Activated CD4-positive, alpha-beta T cell treated with anti-CD3 and anti-CD28 coated beads for 24 hours (primary cell): ENCODE results near the gene SIM2.
"Not testable (repeated sequence)": the region's sequence is repeated elsewhere in the genome, so short reads cannot be mapped to it uniquely, and the experiment has no call there.

Source experiments
- DNase-seq, 2 donors: peaks; one replicate each; pipeline ENCODE4 v3.0.0-alpha.2; 2020; ENCODE audit warnings: low read depth in 2 of 2

Gene SIM2, protein sequence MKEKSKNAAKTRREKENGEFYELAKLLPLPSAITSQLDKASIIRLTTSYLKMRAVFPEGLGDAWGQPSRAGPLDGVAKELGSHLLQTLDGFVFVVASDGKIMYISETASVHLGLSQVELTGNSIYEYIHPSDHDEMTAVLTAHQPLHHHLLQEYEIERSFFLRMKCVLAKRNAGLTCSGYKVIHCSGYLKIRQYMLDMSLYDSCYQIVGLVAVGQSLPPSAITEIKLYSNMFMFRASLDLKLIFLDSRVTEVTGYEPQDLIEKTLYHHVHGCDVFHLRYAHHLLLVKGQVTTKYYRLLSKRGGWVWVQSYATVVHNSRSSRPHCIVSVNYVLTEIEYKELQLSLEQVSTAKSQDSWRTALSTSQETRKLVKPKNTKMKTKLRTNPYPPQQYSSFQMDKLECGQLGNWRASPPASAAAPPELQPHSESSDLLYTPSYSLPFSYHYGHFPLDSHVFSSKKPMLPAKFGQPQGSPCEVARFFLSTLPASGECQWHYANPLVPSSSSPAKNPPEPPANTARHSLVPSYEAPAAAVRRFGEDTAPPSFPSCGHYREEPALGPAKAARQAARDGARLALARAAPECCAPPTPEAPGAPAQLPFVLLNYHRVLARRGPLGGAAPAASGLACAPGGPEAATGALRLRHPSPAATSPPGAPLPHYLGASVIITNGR

DNA sequence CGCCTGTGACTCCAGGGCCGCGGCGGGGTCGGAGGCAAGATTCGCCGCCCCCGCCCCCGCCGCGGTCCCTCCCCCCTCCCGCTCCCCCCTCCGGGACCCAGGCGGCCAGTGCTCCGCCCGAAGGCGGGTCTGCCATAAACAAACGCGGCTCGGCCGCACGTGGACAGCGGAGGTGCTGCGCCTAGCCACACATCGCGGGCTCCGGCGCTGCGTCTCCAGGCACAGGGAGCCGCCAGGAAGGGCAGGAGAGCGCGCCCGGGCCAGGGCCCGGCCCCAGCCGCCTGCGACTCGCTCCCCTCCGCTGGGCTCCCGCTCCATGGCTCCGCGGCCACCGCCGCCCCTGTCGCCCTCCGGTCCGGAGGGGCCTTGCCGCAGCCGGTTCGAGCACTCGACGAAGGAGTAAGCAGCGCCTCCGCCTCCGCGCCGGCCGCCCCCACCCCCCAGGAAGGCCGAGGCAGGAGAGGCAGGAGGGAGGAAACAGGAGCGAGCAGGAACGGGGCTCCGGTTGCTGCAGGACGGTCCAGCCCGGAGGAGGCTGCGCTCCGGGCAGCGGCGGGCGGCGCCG is at the start of gene SIM2:
SIM2 (plus strand) TSS at position 135 of the 565 bp plus-strand sequence. CDS start 632 bp downstream, outside the sequence.
- DNase-seq = no peak

DNA sequence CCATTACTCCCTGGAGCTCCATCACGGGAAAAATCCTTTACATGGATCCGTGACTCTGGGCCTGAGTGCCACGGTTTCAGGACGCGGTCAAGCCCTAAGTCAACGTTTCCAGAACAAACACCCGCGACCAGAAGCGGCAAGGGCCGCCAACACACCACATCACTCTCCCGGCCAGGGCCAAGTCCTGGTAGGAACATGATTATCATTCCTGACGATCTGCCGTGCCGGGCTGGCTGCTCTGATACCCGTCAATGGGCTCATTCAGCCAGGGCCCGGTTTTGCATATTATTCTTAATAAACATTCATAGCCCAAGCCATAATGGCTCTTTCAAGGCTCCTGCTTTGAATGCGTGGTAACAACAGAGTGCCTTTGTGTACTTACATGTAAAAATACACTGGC is 44.6 kb upstream of the SIM2 start:
- DNase-seq = no peak

DNA sequence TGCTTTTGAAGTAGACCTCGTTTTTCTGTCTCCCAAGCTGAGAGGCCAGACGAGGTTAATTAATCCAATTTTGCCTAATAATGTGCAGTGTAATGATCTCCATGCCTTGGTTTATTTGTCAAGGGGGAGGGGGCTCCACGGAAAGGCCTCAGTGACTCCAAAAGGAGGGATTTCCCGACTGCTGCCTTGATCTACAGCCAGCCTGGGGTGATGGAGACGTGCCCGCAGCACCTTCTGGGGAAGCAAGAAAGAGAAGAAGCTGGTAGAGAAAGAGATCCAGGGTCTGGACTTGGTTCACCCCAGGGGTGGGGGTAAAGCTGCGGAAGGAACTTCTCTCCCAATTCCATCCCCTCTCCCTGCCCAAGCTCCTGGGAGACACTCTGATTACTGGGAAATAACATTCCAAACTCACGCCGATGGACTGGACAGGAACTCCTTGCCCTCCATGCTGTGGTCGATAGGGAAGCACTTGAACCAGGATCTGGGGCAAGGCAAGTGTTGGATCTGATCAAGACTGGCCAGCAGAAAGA is 44.1 kb upstream of the SIM2 start:
- no peak for DNase-seq

DNA sequence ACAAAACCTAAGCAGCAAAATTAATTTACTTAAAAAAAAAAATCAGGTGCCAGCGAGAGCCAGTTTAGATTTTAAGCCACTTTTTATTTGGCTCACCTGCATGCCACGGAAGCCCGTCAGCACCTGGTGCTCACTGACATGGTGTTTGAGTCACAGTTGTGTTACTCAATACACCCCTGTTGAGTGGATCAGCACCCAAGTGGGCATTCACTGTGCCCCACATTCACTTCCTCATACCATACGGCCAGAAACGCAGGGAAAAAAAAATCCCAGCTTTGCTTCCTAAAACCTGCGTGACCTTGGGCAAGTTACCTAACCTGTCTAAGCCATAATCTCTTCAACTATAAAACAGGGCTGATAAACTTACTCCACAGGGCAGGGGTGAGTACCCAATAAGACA is 42.8 kb upstream of the SIM2 start:
- DNase-seq = no peak

DNA sequence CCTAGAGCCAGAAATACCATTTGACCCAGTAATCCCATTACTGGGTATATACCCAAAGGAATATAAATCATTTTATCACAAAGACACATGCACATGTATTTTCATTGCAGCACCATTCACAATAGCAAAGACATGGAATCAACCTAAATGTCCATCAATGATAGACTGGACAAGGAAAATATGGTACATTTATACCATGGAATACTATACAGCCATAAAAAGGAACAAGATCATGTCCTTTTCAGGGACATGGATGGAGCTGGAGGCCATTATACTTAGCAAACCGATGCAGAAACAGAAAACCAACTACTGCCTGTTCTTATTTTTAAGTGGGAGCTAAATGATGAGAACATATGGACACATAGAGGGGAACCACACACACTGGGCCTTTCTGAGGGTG is 41.6 kb upstream of the SIM2 start:
- not testable (repeated sequence) for DNase-seq

DNA sequence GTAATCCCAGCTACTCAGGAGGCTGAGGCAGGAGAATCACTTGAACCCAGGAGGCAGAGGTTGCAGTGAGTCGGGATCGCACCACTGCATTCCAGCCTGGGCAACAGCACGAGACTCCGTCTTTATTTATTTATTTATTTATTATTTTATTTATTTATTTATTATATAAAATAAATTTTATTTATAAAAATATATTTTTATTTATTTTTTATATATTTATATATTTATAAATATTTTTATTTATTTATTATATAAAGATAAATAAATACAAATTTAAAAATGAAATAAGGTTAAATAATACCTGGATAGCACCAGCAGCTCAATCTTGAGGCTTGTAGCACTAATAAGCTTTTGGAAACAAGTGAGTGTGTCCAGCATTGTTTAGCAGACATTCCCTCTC is 40.9 kb upstream of the SIM2 start:
- DNase-seq = no peak

DNA sequence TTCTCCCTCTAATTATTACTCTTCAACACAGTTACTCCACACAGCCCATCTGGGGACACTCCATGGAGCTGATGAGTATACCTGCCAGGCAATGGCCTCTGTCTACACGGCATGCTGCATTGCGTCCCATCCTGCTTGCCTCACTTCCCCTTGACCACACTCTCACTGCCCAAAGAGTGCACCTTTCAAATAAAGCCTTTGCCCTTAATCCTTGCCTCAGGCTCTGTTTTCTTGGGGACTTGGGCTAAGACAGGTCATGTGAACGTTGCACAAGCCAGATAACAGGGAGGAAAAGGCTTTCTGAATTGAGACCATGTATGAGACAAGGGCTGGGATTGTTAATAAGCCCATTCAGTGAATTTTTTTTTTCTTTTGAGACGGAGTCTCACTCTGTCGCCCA is 40.0 kb upstream of the SIM2 start:
- DNase-seq = no peak

DNA sequence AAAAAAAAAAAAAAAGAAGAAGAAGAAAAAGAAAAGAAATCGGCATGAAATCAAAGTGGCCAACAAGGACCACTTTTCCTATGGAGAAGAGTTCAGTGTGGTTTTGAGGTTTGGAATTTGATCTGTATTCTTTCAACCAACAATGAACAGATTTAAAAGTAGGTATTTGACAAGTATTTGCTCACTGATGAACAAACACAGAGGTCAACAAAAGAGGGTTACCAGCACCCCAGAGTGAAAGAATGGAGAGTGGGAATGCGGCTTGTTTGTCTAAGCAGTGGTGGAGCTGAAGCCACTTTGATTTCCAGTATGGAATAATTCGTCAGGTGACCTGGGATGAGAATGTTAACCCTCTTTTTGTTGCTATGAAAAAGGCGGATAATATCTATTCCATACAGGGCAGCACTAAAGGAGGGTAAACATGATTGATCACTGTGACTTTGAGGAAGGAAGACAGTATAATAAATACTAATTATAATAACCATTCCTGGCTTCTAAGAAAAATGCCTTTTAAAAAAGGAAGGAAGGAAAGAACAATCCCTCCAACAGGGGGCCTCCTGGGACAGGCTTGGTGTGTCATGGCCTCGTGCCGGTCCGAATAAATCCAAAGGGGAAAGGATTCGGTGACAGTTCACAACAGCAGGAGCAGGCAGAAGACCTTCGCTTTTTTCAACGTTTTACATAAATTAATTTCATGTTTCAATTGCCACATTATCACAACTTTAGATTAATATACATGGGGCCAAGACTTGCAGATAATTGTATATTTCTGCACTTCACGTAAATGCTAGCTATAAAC is 37.2 kb upstream of the SIM2 start:
- DNase-seq = no peak

DNA sequence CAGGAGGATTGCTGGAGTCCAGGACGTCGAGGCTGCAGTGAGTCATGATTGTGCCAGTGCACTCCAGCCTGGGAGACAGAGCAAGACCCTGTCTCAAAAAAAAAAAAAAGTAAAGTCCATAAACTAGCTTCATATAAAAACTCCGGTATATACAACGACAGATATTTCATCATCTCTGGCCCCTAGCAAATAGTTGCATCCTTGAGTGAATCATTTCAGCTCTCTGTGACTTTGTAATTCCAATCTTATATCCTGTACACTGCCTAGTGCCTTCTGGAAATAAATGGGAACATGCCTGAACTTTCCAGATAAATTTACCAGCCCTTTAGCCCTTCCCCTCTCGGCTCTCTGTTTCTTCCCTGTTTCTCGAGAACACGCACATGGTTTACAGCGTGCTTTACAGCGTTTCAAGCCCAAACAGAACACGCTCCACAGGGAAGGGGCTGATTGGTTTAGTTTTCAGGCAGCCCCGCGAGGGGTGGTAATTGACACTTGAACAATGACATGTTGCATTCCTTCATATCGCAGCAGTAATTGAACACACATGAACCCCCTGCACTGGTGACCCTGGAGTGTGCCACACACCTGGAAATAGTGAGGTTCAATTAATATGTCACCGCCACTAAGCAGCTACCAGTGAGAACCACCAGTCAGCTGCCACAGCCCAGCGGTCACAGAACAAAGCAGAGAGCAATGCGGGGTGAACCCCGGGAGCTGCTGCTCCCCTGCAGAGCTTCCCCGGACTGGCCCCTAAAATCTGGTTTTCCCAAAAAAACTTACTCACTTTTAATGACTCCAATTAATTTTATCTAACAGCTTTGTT is 35.7 kb upstream of the SIM2 start:
- no peak for DNase-seq

DNA sequence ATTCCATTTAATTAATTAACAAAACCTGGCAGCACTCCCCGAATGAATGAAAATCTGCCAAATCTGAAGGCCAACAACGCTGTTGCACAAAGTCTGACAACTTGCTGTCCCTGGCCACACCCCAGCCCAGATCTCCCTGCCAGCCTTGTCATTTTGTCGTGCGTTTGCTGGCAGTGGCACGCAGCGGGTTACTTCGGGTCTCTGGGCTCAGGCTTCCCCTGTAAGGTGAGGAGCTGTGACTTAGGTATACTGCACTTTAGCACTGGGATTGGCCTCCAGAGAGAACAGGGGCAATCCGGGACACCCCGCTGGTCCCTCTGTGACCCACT is 34.3 kb upstream of the SIM2 start:
- no peak for DNase-seq

DNA sequence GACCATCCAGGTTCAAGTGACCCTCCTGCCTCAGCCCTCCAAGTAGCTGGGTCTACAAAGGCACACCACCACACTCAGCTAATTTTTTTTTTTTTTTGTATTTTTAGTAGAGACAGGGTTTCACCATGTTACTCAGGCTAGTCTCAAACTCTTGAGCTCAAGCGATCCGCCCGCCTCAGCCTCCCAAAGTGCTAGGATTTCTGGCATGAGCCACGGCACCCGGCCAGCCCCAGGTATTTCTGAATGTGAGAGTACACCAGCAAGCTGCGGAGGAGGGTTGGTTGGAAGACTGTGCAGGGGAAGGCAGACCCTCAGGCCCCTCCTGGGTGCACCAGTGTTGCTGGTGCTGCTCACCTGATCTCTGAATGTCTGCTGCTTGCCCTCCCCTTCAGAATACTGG is 33.1 kb upstream of the SIM2 start:
- no peak for DNase-seq

DNA sequence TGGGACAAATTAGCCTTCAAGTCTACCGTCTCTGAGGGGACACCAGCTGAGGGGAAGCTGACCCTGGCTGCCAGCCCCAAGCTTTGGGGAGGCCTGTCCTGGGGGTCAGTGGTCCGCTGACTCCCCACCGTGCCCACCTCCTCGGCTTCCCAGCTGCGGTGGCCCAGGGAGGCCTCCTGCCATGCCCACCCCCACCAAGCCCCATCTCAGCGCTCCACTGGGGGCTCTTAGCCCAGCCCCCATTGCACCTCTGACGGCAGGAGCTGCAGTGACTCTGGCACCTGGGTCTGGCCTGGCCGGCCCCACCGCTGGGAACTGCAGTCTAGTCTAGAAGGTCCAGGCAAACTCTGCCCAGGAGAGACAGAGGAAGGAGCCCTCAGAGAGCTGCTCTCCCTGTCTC is 30.2 kb upstream of the SIM2 start:
- DNase-seq = no peak

DNA sequence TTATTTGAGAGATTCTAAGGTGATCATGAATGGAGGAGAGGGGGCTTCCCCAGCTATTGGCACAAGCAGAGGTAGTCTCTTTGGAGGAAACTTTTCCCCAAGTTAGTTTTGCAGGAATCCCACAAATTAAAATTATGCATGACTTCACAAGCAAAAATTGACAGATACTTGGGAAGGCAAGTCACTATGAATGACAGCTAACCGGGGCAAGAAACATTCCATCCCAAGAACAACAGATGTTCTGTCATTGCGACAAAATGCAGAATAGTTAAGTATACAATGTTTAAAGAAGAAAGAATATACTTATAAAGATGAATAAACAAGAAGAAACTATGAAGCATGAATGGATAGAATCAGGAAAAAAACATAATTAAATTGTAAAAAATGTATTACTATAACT is 27.1 kb upstream of the SIM2 start:
- DNase-seq = no peak

DNA sequence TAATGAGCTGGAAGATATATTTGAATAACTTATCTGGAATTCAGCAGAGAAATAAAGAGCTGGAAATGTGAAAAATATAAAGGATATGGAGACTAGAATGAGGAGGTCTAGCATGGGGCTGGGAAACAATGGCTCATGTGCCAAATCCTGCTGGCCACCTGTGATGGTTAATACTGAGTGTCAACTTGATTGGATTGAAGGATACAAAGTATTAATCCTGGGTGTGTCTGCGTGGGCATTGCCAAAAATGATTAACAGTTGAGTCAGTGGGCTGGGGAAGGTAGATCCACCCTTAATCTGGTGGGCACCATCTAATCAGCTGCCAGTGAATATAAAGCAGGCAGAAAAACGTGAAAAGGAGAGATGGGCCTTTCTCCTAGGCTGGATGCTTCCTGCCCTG is 26.6 kb upstream of the SIM2 start:
- DNase-seq = not testable (repeated sequence)

DNA sequence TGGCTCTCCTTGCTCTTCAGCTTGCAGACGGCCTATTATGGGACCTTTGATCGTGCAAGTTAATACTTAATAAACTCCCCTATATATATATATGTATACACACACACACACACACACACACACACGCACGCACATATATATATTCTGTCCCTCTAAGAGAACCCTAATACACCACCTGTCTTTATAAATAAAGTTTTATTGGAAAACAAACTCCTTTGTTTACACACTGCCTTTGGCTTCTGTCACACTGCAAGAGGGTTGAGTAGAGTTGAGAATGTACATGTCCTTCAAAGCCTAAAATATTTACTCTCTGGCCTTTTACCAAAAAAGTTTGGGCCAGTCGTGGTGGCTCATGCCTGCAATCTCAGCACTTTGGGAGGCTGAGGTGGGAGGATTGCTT is 26.2 kb upstream of the SIM2 start:
- no peak for DNase-seq

DNA sequence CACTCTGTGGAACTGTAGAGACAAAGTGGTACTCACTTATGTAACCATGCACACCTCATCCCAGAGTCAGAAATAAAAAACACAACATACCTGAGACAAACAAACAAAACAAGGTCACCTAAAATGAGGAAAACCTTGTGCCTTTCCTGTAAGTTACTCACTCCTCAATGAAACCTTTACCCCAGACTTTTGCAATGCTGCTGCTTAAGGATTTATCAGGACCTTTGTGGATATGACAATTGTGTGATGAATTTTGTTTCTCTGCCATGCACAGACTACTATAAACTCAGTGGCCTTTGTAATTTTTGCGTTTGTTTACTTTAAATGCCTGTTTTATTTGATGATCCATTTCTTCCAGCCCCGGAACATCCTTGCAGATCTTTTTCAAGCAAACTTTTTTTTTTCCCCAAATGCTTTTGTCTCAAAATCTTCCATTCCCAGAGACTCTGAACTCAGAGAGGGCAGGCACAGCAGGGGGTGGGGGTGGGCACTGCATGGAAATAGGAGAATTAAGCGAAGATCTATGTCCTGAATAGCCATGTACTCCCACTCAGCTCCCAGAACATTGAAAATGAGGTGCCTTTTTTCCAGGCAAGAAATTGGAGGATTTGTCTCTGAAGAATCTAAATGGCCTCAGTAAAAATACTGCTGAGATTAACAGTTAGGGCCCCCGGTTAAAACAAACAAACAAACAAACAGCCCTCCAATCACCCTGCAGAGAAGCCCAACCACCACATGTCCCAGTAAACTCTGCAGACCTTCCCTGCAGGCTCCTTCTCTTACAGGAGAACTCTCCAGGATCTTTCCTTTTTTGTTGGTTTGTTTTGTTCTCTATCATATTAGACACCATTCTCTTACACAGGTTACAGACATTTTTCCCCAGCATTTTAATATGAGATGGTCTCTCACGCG is 22.6 kb upstream of the SIM2 start:
- DNase-seq = no peak

DNA sequence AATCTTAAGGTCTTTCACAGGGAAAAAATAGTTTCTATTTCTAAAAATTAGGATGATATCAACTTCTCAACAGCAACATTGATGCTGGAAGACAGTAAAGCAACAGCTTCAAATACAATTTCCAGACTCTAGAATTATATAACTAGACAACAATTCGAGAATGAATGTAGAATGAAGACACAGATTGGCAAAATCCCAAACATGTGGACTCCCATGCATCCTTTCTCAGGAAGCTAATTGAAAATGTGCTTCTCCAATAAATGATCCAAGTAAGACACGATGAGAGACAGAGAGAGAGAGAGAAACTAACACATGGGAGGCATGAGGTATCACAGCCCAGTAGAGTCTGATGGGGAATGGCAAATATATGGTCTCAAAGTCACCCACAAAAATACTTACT is 21.5 kb upstream of the SIM2 start:
- DNase-seq = no peak

DNA sequence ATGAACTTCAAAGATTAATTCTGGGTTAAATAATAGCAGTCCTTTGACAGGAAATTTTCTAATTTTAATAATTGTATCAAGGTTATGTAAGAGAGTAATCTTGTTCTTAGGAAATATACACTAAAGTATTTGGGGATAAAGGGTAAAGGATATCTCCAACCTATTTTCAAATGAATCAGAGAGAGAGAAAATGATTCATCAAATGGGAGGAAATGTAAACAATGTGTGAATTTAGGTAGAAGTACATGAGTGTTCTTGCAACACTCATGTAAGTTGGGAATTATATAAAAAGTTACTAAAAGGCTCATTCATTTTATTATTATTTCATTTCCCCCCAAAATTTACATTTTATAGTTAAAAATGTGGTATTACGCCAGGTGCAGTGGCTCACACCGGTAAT is 20.4 kb upstream of the SIM2 start:
- no peak for DNase-seq

DNA sequence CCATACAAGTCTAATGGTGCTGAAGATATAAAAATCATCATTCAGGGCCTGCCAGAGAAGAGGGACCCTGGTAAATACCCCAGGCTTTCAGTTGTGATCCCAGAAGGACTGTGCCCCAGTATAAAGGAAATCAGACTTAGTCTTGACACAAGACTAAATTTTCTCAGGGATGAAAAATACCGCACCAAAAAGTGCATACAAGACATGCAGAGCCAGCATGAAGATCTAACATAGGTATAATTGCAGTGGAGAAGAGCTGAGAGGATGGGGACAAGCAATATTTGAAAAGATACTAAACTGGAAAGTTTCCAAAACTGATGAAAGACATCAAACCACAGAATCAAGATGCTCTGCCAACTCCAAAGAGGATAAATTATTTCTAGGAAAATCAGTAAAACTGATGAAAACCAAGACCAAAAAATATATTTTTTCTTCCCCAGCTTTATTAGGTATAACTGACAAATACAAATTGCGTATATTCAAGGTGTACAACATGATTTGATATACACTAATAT is 17.7 kb upstream of the SIM2 start:
- DNase-seq = no peak
